Non-pigmented ciliary epithelial cell (primary cell): ENCODE data around the gene LRRC46.

Experiments used
- DNase-seq: peaks from one replicate; pipeline ENCODE4 v3.0.0-alpha.2; 2010; ENCODE audit warnings: low read depth

The LRRC46 gene

DNA sequence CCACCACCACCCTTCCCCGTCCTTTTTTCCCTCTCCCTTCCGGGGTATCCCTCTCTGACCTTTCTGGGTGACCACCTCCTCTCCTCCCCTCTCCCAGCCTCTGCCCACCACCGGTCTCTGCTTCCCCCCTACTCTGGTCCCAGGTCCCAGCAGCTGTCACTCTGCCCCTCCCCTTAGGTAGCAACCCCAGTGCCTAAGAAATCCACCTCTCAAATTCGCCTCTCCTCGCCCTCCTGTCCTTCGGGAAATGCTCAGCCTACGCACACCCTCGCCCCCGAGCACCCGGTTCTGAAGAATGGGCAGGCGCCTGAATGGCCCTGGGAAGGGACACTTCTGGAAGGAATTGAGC lies 20.3 kb downstream of the LRRC46 start:
- no peak for DNase-seq

DNA sequence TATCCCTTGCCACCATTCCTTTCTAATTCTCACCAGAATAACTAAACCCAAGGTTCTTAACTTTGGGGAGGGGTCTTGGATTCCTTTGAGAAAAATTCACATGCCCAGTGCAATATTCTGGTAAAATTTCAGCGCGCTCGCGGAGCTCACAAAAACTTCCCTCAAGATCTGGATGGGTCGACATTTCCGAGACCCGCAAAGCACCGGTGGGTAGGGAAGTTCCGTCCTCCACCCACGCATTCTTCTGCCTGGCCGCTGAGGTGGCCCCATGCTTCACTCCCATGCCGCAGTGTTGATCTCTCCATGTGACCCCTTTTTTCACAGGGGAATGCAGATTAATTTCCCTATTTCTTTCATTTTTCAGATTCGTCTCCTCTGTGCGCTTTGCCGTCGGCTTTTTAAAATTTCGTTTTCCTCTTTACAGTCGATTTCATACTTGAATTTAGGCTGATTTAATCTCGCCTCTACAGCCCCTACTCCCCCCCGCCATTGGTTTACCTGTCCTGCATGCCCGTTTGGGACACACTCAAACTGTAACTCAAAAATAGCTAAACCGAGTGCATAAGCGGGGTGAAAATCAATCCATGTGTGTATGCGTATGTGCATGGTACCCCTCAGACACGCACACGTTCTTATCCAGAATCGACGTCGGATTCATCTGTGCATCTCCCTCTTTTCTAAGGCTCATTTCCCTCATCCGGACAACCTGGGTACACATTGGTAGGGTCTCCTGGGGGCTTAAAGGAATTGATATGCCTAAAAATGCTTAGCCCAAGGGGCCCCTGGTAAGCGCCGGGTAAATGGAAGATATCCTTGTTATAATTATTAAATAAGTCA lies 20.9 kb downstream of the LRRC46 start:
- DNase-seq = no peak

DNA sequence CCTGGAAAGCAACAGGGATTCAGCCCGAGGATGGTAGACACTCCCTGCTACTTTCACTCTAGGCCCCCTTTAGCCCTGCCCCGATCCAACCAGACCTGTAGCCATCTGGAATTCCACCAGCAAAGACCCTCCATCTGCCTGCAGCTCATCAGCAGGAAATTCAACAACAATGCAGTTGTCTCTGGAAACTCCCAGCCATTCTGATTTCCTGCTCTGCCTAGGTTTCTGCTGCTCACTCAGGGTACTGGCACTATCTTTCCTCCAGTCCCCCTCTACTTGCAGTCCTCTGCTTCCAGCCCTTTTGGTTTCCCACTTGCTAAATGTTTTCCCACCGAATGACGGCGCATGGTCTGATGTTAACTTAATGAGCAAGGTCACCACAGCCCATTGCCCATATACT lies 22.1 kb downstream of the LRRC46 start:
- DNase-seq = no peak

DNA sequence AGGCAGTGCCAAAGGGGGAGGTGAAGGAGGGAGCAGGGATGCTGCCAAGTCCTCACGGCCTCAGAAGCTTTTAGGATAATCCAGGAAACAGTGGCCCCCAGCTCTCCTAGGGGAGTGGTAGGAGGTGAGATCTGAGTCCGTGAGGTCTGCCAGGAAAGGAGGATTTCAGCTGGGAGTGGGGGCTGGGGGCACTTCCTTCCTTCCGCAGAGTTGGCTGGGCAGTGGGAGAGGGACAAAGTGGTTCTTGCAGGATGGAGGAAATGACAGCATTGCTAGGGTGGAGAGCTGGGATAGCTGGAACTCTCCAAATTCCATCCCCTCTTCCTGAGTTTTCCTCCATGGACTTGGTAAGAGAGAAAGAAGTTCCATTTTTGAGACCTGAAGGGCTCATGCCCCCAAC lies 24.3 kb downstream of the LRRC46 start:
- no peak for DNase-seq

DNA sequence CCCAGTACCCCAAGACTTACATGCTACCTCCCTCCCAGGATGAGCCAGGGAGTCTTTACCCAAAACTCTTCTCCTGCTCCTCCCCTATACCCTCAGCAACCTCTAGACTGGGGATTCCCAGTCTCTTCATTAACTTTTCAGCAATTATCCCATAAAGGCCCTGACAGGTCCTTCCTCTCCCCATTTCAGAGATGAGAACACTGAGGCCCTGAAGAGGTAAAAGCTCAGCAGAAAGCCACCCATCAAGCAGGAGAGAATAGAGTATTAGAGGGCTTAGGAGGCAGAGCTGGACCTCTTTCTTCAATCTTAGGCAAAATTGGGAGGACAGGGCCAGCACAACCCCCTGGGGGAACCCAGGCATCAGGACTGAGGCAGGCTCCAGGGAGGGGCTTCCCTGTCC lies 25.4 kb downstream of the LRRC46 start:
- no peak for DNase-seq

DNA sequence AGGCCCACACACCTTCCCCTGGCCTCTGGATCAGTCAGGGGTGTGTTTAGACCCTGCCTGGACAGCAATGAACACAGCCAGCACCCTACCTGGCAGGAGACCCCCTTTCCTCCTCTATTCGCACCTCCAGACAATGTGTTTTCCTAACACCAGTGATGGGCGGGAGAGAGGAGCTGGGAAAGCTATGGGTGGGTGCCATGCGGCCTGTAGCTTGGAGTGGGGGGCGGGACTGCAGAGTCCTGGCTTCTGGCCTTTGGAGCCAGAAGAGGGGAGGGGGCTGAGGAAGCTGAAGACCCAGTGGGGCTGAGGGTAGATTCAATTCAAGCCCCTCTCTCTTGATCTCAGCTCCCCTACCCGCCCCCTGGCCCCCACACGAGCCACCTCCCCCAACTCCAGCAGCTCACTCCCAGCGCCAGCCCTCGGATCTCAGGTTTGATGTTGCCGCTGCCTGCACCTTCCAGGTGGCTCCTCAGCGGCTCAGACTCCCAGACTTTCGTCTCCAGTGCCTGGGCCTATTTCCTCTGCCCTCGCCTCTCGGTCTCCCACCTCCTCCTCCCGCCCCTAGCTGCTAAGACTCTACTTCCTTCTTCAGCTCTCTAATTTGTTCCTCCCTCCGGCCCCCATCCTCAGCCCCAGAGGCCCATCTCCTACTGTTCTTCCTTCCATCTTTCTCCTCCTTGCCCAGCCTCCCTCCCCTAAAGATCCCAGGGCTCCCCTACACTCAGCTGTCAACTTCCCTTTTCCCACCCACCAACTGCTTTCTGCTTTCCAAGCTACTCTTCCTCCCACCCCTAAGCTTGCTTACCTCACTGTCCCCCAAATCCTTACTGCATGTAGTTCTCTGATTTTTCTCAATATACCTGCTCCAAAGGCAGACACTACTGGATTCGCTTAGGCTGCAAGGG lies 26.3 kb downstream of the LRRC46 start:
- no peak for DNase-seq

DNA sequence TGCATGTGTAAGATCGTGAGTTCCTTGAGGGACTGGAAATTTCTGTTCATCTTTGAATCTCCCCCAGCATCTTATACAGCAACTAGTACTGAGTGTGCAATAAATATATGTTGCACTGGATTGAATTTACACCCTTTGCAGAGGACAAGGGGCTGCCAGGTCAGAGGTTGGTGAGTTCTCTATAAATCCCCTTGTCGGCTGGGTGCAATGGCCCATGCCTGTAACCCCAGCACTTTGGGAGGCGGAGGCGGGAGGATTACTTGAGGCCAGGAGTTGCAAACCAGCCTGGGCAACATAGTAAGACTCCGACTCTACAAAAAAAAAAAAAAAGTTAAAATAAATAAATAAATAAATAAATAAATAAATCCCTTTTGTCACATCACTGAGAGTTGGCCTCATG lies 28.9 kb downstream of the LRRC46 start:
- DNase-seq = no peak

DNA sequence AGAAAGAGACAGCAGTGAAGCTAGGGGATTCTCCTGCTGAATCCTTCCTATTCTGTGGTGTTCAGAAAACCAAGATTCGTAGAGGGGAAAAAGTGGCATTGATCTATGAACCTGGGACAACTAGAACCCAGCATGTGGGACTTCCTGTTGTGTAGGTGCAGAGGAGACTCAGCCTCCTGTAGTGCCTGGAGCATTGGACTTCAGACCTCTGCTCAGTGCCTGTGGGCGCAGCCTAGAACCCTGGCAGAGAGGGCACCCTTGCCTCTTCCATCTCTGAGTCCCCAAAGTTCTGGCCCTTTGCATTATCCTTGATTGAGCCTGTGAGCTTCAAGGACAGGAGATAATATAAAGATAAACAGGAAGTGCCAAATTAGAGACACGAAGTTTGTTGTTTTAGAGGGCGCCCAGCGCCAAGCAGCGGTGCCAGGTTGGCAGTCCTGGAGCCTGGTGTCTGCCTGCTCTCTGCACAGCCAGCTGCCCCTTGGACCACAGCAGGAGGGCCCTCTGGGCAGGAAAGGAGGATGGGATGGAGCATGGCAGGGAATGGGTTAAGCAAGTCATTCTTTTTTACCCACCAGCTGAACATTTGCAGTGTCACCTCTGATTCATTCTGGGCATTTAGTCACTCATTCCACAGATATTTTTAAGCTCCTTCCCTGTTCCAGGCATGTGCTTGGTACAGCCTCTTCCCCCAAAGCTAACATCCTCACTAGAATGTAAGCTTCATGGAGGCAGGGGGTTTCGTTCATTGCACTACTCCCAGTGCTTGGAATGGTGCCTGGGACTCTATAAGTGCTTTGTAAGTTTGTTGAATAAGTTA lies 31.4 kb downstream of the LRRC46 start:
- DNase-seq = peak; percentile 62

DNA sequence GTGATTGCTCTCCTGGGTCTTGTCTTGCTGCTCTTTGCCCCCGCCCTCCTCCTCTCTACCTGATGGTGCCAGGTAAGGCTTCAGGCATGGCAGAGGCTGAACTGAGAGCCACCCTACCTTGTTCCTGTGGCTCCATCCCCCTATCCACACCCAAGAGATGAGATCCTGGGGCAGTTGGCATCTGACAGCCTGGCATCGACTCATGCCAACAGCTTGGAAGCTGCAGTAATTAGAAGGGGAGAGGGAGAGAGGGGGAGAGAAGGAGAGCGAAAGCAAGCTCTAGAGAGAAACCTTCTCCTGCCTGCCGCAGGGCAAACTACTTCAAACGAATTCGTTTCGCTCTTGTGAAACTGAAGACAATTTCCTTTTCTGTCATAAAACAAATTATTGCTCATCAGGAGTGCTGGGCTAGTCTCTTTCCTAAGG lies 33.3 kb downstream of the LRRC46 start:
- no peak for DNase-seq

DNA sequence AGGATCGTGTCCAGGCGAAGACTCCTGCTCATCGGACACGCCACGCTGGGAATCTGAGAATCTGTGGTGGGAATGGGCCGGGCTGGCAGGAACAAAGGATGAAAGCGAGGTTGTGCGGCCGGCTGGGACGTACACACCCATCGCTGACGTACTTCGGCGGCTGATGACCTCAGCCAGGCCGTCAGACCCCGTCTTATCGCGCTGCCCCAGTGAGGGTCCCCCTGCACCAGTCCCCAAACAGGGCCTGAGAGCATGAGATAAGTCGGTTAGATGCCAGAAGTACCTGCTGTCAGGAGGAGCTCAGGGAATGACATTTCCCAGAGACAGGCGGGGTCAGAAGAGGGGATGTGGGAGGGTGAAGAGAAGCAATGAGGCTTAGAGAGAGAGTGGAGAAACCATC lies 35.5 kb downstream of the LRRC46 start:
- DNase-seq = no peak

DNA sequence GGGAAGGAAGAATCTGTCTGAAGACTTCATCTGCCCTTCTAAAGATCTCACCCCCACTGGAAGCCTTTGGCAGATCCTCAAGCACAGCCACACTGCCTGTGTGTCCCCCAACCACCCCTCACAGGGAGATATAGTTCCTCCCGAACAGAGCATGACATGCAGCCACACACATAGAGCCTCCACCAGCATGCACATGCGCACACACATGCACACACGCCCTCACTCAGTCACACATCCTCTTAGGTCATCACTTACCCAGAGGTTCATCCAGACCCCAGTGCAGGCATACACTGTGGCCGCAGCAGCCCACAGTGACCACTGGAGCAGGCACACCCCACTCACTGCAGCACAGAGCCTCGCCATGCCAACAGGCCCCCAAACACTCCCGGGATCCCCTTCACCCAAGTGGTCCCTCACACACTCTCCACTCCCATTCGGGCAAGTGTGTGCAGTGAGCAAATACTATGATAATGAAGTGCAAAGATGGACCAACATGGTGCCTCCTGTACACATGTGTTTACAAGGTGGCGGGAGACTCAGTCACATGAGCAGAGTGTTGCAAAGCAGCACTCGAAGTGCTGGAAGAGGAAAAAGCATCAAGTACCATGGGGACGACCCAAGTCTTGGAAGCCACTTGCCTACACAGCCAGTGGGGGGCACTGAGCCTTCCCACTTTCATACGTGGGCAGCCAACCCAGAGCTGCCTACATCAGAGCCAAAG lies 36.5 kb downstream of the LRRC46 start:
- DNase-seq = no peak

DNA sequence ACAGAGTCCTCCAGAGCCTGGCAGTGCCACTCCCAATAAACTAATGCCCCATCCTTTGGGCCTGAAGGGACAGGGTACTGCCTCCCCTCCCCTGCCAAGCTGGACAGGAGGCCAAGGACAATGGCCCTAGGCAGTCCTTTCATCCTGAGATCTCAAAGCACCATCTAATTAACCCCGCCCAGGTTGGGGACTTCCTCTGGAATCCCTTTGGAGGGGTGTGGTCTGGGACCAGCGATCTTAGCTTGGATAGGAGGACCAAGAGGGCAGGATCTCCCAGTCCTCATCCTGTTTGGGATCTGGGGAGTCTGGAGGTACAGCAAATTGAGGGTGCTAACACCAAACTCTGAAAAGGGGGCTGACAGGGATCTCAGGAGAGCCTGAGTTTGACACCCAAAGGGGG lies 37.6 kb downstream of the LRRC46 start:
- DNase-seq = no peak

DNA sequence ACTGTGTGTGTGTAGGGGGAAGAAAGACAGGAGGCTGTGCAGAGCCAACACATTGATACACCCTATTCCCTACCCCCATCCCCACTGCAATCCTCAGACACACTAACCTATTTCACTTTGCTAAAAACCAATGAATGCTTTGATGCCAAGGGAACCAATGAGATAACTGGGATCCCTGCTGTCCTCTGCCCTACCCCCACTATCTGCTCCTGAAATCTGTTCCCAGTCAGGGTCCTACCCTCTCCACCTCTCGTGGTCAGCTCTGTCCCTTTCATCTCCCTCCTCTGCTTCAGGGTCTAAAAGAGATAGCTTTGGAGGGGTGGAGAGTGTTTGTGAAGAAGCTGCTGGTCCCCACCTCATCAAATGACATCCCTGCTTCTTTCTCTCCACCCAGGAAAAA lies 38.6 kb downstream of the LRRC46 start:
- DNase-seq = no peak

DNA sequence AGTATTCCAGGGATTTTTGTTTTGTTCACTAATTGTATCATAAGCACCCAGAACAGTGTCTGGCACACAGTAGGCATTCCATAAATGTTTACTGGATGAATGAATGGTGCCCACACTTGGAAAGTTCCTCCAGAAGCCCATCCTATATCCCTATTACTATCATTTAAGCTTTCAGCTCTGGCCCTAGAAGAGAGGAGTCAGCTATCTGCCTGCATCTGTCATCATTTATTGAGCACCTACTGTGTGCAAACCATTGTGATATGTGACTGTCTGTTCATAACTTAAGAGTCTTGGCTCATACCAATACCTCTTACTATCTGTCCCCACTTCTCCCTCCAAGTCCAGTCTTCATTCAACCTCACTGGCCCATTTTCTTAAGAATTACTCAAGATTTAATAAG lies 39.6 kb downstream of the LRRC46 start:
- no peak for DNase-seq

DNA sequence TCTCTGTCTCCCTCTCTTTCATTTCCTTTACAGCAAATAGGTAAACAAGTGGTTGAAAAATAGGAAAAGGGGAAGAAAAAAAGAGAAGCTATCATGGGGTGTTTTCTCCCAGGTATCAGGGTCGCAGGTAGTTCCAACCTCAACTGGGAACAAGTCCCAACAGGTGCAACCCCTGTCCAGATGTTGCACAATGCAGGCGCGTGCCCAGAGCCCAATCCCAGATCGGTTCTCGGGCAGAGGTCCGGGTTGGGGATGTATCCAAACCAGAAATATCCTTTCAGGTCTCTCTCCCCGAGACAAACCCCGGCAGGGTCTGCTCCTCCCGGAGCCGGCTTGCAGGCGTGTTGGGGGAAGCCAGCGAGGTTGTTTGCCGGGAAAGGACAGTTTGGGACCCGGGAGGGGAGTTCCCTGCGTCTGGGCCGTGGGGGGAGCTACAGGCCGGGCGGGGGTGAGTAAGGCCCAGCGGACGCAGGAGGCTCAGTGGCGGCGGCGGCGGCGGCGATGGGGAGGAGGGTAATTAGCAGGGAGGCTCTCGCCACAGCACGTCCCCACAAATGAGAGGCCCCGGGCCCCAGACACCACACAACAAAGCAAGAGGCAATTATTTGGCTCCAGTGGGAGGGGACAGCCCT lies 40.7 kb downstream of the LRRC46 start:
- DNase-seq = no peak

DNA sequence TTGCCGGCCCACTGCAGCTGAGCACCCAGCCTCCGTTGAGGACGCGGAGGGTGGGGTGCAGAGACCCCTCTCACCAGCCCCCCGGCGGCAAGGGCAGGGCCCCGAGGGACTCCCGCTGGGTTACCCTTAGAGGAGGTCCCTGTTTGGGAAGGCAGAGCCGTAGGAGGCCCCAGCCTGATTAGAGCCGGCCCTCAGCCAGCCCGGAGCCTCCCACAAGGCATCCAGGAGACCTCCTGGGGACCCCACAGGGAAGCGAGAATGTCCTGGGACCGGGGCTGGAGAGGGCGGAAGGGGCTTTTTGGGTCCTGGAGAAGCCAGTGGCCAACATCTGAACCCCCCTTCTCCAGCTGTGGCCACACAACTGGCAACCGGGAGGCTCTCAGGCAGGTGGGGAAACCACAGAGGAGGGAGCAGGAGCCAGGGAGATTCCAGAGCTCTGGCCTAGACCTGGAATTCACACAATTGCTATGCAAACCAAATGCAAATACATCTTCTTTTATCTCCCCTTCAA lies 41.2 kb downstream of the LRRC46 start:
- no peak for DNase-seq

DNA sequence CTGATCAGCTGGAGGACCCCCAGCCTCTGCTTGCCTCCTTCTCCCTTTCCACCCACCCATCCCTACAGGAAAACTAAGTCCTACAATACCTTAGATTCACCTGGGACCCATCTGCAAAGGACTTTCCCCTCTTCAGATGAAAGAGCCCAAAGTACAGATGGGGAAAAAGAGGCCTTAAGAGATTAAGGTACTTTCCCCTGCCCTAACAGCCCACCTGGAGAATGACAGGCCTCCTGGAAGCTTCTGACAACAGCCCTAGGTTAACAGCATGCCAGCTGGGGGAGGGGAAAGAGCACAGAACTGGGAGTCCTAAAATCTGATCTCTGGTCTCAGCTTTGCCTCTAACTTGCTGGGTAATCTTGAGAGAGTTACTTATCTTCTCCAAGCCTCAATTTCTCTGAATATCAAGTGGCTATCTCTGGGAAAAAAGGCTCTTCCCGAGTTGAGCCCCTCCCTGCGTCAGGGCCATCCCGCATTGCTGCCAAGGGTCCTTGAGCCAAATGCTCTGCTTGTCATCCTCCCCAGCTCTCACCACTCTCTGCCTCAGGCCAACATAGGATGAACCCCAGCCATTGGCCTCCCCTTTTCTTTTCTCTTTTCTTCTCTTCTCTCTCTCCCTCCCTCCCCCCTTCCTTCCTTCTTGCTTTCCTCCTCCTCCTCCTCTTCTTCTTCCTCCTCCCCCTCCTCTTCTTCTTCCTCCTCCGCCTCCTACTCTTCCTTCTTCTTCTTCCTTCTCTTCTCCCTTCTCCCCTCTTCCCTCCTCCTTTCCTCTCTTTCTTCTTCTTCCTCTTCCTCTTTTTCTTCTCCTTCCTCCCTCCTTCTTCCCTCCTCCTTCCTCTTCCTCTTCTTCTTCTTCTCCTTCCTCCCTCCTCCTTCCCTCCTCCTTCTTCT lies 42.0 kb downstream of the LRRC46 start:
- no peak for DNase-seq

DNA sequence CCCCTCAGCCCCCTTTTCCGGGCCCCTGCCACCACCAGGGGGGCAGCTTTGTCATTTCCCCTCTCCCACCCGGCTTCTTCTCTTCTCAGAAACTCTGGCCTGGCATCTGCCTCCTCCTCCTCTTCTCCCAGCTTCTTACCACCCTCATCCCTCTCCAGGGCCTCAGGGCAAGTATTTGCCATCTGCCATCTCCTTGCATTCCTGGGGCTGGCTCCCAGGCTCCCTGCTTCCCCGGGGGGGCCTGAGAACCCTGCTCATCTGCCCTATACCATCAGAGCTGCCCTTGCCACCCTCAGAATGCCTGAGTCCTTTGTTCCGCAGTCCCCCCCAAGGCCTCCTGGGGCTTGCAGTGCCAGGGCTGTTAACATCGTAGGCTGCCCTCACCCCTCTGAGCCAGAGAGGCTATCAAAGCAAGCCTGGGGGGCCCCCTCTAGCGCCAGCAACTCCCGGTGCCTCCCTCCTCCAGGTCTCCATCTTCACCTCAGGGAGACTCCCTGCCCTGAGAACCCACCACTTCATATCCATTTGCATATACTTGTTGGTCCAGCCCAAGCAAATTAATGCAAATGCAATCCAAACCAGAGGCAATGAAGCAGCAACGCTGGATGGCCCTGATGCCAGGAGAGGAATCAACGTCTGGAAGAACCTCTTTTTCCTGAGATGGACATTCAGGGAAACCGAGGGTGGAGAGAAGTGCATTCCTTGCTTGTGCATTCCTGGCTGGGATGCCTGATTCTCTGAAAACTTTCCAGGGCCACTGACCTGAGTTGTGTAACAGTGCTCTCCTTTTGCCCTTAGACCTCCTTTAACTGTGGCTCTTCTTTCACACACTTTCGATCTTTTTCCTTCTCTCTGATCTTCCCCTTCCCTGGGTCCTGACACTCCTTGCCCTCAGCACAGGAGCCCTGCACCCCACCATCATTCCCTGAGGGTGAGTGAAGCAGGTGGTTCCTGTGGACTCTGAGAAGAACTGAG lies 43.8 kb downstream of the LRRC46 start:
- no peak for DNase-seq
